Prostate gland (tissue), 2 donors: ENCODE data around the gene ZSWIM3.

Experiments
- CTCF ChIP-seq, 4 experiments: fragments of 200-600 bp in 2 of 4; fragments of 450-650 bp in 2 of 4; sonication (generic) in 2 of 4; IDR thresholded peaks; 1 replicate in 3 of 4; 2 replicates in 1 of 4; pipeline ENCODE4 v1.5.1; 2016 to 2019; ENCODE audit warnings: antibody characterized with exemption in 4 of 4, mild to moderate bottlenecking in 2 of 4, moderate library complexity in 2 of 4
- POLR2A ChIP-seq: fragments of 450-650 bp; IDR thresholded peaks from one replicate; pipeline ENCODE4 v1.6.1; 2016; ENCODE audit warnings: antibody characterized with exemption, mild to moderate bottlenecking
- POLR2AphosphoS5 ChIP-seq: sonication (generic); formaldehyde crosslinking; IDR thresholded peaks from one replicate; pipeline ENCODE4 v1.6.1; 2017; ENCODE audit warnings: antibody characterized with exemption

DNA sequence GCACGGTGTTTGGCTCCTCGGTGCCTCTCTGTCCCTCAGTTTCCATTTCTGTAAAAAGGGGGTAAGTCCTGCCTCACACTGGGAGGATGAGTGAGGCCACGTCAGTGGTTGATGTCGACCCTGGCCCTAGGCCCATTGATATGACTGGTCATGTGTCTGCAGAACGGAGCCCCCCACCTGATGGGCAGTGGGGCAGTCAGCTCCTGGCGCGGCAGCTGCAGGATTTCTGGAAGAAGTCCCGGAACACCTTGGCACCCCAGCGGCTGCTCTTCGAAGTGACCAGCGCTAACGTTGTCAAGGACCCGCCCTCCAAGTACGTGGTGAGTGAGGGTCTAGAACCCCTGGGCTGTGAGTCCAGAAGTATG lies 22.6 kb upstream of the ZSWIM3 start:
- TF ChIP-seq CTCF (IDR thresholded peaks at IDR 0.05) (no peak), POLR2AphosphoS5 (no peak), POLR2A (no peak)
